CD14-positive monocyte (primary cell): Measurements from ENCODE around the gene GOLGA3. TPM values are rescaled to one million over a fixed set of nuclear protein-coding genes. Genes with fewer than 3 reads are reported as not detected.

Experiments used
- DNase-seq, 3 donors: peaks; one replicate each; pipeline ENCODE4 v3.0.0-alpha.2; 2011 to 2022
- H2AFZ ChIP-seq: 2 replicates; pipeline ENCODE4 v1.6.0; 2012; ENCODE audit warnings: mild to moderate bottlenecking, low read depth, low read length, inconsistent platforms; ENCODE audit not compliant: insufficient read depth, poor library complexity, severe bottlenecking
- H3K27ac ChIP-seq, 2 donors: 1 replicate in 1 of 2; 2 replicates in 1 of 2; pipeline ENCODE4 v1.5.1; 2012 to 2013; ENCODE audit warnings: low read length in 2 of 2, control low read depth in 1 of 2, inconsistent platforms in 1 of 2, low read depth in 1 of 2, mild to moderate bottlenecking in 1 of 2
- H3K27me3 ChIP-seq, 2 donors: one replicate each; pipeline versions ENCODE4 v1.6.0 to v1.6.1; 2011 to 2013; ENCODE audit warnings: low read length in 2 of 2; ENCODE audit not compliant: control insufficient read depth in 2 of 2, insufficient read depth in 2 of 2
- H3K36me3 ChIP-seq, 2 donors: replicated peaks in 1 of 2; 1 replicate in 1 of 2; 2 replicates in 1 of 2; pipeline versions ENCODE4 v1.5.1 to v1.6.1; 2012 to 2013; ENCODE audit warnings: low read length in 2 of 2, control low read depth in 1 of 2, inconsistent platforms in 1 of 2, mild to moderate bottlenecking in 1 of 2; ENCODE audit not compliant: insufficient read depth in 2 of 2, control insufficient read depth in 1 of 2
- H3K4me1 ChIP-seq, 2 donors: 1 replicate in 1 of 2; 2 replicates in 1 of 2; pipeline versions ENCODE4 v1.5.1 to v1.6.1; 2012 to 2013; ENCODE audit warnings: low read length in 2 of 2, control low read depth in 1 of 2, inconsistent platforms in 1 of 2, mild to moderate bottlenecking in 1 of 2, moderate library complexity in 1 of 2; ENCODE audit not compliant: insufficient read depth in 2 of 2, control insufficient read depth in 1 of 2
- H3K4me2 ChIP-seq: replicated peaks from 2 replicates; pipeline ENCODE3; 2012; ENCODE audit warnings: low read length, moderate library complexity, mild to moderate bottlenecking; ENCODE audit not compliant: poor library complexity, severe bottlenecking; ENCODE audit errors: extremely low read depth
- H3K4me3 ChIP-seq, 3 experiments: fragments of 200-600 bp in 1 of 3; sonication (generic) in 1 of 3; replicated peaks in 1 of 3; 1 replicate in 2 of 3; 2 replicates in 1 of 3; pipeline ENCODE4 v1.5.1; 2011 to 2013; ENCODE audit warnings: low read length in 3 of 3, mild to moderate bottlenecking in 3 of 3, control low read depth in 2 of 3, low read depth in 2 of 3, inconsistent platforms in 1 of 3, moderate library complexity in 1 of 3
- H3K79me2 ChIP-seq: 2 replicates; pipeline ENCODE4 v1.6.0; 2012; ENCODE audit warnings: mild to moderate bottlenecking, control low read depth, inconsistent platforms, low read length, moderate library complexity; ENCODE audit not compliant: insufficient read depth
- H3K9ac ChIP-seq: 2 replicates; pipeline ENCODE4 v1.6.0; 2017; ENCODE audit warnings: low read length, mild to moderate bottlenecking; ENCODE audit not compliant: insufficient read depth, poor library complexity, severe bottlenecking
- H3K9me3 ChIP-seq, 2 donors: replicated peaks in 1 of 2; 1 replicate in 1 of 2; 2 replicates in 1 of 2; pipeline versions ENCODE4 v1.5.1 to v1.6.1; 2012 to 2013; ENCODE audit warnings: low read length in 2 of 2, control low read depth in 1 of 2; ENCODE audit not compliant: control insufficient read depth in 1 of 2, insufficient read depth in 1 of 2
- H4K20me1 ChIP-seq: 2 replicates; pipeline ENCODE4 v1.6.0; 2012; ENCODE audit warnings: mild to moderate bottlenecking, low read length, control low read depth, moderate library complexity; ENCODE audit not compliant: insufficient read depth
- H3K27ac Mint-ChIP-seq, 7 donors: one replicate each; pipeline ENCODE4 v1.8.0; 2020; ENCODE audit warnings: mild to moderate bottlenecking in 7 of 7, mixed read lengths in 7 of 7, moderate library complexity in 6 of 7, inconsistent platforms in 2 of 7
- H3K27me3 Mint-ChIP-seq, 3 donors: one replicate each; pipeline ENCODE4 v1.8.0; 2021 to 2022; ENCODE audit warnings: low read depth in 3 of 3, mild to moderate bottlenecking in 3 of 3, mixed read lengths in 3 of 3, moderate library complexity in 3 of 3, inconsistent platforms in 1 of 3
- H3K36me3 Mint-ChIP-seq, 2 donors: one replicate each; pipeline ENCODE4 v1.8.0; 2020; ENCODE audit warnings: mixed read lengths in 2 of 2, inconsistent platforms in 1 of 2, mild to moderate bottlenecking in 1 of 2
- H3K4me1 Mint-ChIP-seq: one replicate; pipeline ENCODE4 v1.8.0; 2020; ENCODE audit warnings: mild to moderate bottlenecking, mixed read lengths
- H3K4me3 Mint-ChIP-seq, 2 donors: one replicate each; pipeline ENCODE4 v1.8.0; 2020; ENCODE audit warnings: mild to moderate bottlenecking in 2 of 2, mixed read lengths in 2 of 2, moderate library complexity in 1 of 2
- H3K9me3 Mint-ChIP-seq, 7 donors: one replicate each; pipeline ENCODE4 v1.8.0; 2020 to 2022; ENCODE audit warnings: mixed read lengths in 7 of 7, mild to moderate bottlenecking in 6 of 7, moderate library complexity in 6 of 7, inconsistent platforms in 2 of 7
- CTCF ChIP-seq: fragments of 200-600 bp; IDR thresholded peaks from one replicate; pipeline ENCODE4 v1.8.0; 2022; ENCODE audit warnings: antibody characterized with exemption, mild to moderate bottlenecking
- WGBS: methylation state at CpG from one replicate; pipeline ENCODE4 v1.1.5; 2013; ENCODE audit warnings: missing lambda C conversion rate; ENCODE audit not compliant: insufficient coverage; 5-methylcytosine and 5-hydroxymethylcytosine counted together
- intact Hi-C, 2 donors: fragments of 100-400 bp; cut with micrococcal nuclease; formaldehyde crosslinking; loops; one replicate each; pipeline versions ENCODE4 v1.15.0 to v1.15.1; 2023
- polyA plus RNA-seq, 3 donors: library from polyadenylated mRNA; depleted of rRNA in 1 of 3; unstranded in 2 of 3; stranded (reverse) in 1 of 3; fragments of 300-500 nt in 2 of 3; fragments of >200 nt in 1 of 3; fragmentation: Illumina TruSeq in 2 of 3; gene quantifications; 1 replicate in 2 of 3; 2 replicates in 1 of 3; pipeline ENCODE4 v1.2.3, GENCODE V29; 2012 to 2021

GOLGA3 gene
- polyA plus RNA-seq, 3 donors: 1.2 to 12.0 (median 2.4) TPM

- no peak overlapping the region for H3K4me2 ChIP-seq
- H3K27ac Mint-ChIP-seq: peak overlapping the region in 2 of 7 donors; percentile 4 to 54
- H3K4me1 ChIP-seq: no peaks in the 10 kb centered on the region
- no peak overlapping the region for H3K4me3 ChIP-seq
- peaks cover 0 to 3% (median 1%) of the 10 kb centered on the region in 3 donors for H3K27me3 Mint-ChIP-seq
- no peak overlapping the region for H3K9ac ChIP-seq
- intact Hi-C loops: no loop called here
- peaks cover 26 to 33% of the 10 kb centered on the region in 2 donors for H3K36me3 ChIP-seq
- peaks cover 48 to 68% of the 10 kb centered on the region in 2 donors for H3K36me3 Mint-ChIP-seq
- H3K79me2 ChIP-seq: no peaks in the 10 kb centered on the region
- H4K20me1 ChIP-seq: peaks cover 11% of the 10 kb centered on the region
- H2AFZ ChIP-seq: no peak overlapping the region
- peaks cover 0 to 6% (median 1%) of the 10 kb centered on the region in 7 donors for H3K9me3 Mint-ChIP-seq
- no peak for TF ChIP-seq CTCF
- no peaks in the 10 kb centered on the region for H3K27me3 ChIP-seq
- no peaks in the 10 kb centered on the region for H3K9me3 ChIP-seq
- peaks cover 3% of the 10 kb centered on the region for H3K4me1 Mint-ChIP-seq
- 91% methylated on average over 29 of the region's 42 CpGs for WGBS
- DNase-seq: no peak
- H3K27ac ChIP-seq: no peak overlapping the region
- no peak overlapping the region for H3K4me3 Mint-ChIP-seq
Measured at GRCh38 chr12:132835076-132836025, 6.7 kb upstream of the GOLGA3 start.

DNA sequence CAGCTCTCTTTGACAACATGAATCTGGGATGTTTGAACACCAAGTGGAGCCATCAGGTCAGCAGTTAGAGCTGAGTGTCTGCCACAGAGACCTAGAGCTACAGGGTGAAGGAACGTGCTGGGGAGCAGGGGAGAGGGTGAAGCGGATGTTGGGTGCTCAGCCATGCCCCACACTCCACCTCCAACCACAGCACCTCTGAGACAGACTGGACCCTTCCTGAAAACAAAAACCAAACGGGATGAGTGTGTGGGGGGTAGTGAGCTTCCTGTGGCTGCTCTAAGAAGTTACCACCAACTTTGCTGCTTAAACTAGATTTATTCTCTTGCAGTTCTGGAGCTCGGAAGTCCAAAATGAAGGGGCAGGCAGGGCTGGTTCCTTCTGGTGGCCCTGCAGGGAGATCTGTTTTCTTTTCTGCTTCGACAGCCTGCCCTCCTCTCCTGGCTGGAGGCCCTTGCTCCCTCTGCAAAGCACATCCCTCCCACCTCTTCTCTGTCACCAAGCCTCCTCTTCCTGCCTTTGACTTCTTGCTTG, 5.6 kb upstream of the GOLGA3 start:
- DNase-seq: no peak
- Mint-ChIP-seq H3K4me3 (no peak overlapping the region), H3K27me3 (peaks cover 0 to 3% (median 1%) of the 10 kb centered on the region in 3 donors), H3K36me3 (peaks cover 36 to 57% of the 10 kb centered on the region in 2 donors), H3K27ac (peak overlapping the region in 2 of 7 donors; percentile 19 to 57), H3K9me3 (peaks cover 0 to 5% (median 0%) of the 10 kb centered on the region in 7 donors), H3K4me1 (peaks cover 7% of the 10 kb centered on the region)
- H3K4me2 ChIP-seq: no peak overlapping the region
- H3K27me3 ChIP-seq: no peaks in the 10 kb centered on the region
- no CpG with 5 or more reads among the region's 5 CpGs for WGBS
- no peak for TF ChIP-seq CTCF
- no peak overlapping the region for H2AFZ ChIP-seq
- H3K9ac ChIP-seq: no peak overlapping the region
- no peaks in the 10 kb centered on the region for H3K79me2 ChIP-seq
- H3K36me3 ChIP-seq: peaks cover 15 to 22% of the 10 kb centered on the region in 2 donors
- H3K4me3 ChIP-seq: no peak overlapping the region
- intact Hi-C loops: loop anchor here in 1 of 2 donors (5.0 kb wide), 1 partner anchor 53 kb away; the partner anchor contains the start of gene CHFR
- H3K4me1 ChIP-seq: peaks cover 3 to 4% of the 10 kb centered on the region in 2 donors
- peaks cover 7% of the 10 kb centered on the region for H4K20me1 ChIP-seq
- no peaks in the 10 kb centered on the region for H3K9me3 ChIP-seq
- no peak overlapping the region for H3K27ac ChIP-seq
